HG02763 (cell line): ENCODE measurements around the gene CAPN11.
"Not testable (repeated sequence)": the region's sequence is repeated elsewhere in the genome, so short reads cannot be mapped to it uniquely, and the experiment has no call there.

Experiments
- ATAC-seq: cut with Tn5 transposase; IDR thresholded peaks from one replicate; pipeline ENCODE4 v1.9.1; 2021; ENCODE audit warnings: mild to moderate bottlenecking, moderate library complexity; ENCODE audit not compliant: unreplicated experiment

The CAPN11 gene

GRCh38 chr6:44129841-44130322 lies 28.7 kb upstream of the CAPN11 start:
- ATAC-seq: no peak

GRCh38 chr6:44131892-44132291 lies 26.7 kb upstream of the CAPN11 start:
- ATAC-seq: no peak

- no peak for ATAC-seq
Measured at GRCh38 chr6:44132476-44132875, 26.1 kb upstream of the CAPN11 start.

DNA sequence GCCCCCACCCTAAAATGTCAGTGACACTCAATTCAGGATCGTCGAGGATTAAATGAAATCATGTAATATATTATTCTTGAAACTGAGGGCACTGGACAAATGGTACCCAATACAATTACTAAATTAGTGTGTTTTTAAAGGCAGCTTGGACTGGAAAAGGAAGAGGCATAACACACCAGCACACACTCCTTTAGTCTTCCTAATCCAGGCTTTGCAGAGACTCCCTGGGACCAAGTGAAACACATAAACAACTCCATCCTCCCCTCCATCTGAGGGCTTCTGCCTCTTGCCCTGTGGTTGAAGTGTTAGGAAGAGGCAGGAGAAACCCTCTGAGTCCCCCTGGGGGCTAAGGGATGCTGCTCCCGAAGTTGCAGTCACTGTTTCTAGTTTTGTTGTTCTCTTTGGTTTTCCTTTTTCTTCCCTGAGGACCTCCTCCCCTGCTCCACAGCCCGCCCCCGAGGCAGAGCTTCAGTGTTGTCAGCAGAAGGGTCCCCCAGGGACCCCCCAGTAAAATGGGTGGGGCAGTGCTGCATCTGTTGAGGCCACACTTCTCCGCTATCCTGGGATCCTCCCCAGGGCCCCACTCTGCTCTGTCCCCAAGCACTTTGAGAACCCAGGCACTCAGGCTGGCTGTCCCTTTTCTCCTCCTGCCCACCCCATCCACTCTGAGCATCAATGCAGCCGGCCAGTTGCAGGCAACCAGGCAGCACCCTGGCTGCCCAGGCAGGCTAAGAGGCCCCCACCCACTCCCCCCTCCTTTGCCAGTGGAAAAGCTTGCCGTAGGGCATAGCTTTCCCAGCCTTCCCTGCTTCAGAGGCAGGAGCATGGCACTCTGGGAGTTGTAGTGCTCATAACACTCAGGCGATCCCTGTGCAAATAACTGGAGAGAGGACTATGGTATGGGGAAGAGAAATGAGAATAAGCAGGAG lies 25.4 kb upstream of the CAPN11 start:
- ATAC-seq: no peak

- no peak for ATAC-seq
Measured at GRCh38 chr6:44133981-44134711, 24.5 kb upstream of the CAPN11 start.

DNA sequence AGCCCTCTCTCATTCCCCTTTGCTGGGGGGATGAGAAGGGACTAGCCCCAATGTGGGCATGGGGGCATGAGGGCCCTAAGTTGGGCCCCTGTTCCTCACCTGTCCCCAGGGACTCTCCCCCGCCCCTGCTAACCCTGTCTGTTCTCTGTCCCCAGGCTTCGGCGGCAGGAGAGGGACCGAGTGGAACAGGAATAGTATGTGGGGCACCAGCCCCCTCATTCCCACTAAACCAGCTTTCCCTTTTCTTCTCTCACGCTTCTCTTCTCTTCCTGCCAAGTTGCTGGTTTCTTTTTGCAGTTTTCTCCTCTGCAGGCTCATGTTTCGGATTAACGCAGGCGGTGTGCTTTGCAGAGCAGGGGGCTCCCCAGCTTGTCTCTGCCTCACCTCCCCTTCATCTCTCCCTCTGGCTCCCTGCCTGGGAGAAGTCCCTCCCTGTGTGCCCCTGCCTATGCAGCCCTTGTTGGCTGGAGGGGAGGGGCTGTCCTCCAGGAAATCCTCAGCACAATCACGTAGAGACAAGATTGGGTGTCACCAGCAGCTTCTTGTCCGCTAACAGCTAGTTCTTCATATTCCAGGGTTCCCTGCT lies 23.4 kb upstream of the CAPN11 start:
- ATAC-seq: no peak

DNA sequence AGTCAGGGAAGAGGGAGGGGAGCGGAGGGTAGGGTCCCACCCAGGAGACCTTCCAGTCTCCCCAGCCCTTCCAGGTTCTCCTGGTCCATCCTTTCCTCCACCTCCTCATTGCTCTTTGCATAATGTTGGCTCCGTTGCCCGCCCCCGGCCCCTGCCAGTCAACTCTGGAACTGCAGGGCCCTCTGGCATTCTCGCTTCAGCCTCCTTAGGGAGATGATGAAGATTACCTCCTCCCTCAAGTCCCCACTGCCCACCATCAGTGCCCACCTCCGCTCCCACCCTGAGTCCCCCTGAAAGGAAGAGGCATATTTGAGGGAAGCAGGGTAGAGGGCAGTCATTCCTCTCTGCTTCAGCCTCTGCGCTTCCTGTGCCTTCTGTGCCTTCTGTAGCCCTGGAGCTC lies 22.7 kb upstream of the CAPN11 start:
- ATAC-seq: no peak

DNA sequence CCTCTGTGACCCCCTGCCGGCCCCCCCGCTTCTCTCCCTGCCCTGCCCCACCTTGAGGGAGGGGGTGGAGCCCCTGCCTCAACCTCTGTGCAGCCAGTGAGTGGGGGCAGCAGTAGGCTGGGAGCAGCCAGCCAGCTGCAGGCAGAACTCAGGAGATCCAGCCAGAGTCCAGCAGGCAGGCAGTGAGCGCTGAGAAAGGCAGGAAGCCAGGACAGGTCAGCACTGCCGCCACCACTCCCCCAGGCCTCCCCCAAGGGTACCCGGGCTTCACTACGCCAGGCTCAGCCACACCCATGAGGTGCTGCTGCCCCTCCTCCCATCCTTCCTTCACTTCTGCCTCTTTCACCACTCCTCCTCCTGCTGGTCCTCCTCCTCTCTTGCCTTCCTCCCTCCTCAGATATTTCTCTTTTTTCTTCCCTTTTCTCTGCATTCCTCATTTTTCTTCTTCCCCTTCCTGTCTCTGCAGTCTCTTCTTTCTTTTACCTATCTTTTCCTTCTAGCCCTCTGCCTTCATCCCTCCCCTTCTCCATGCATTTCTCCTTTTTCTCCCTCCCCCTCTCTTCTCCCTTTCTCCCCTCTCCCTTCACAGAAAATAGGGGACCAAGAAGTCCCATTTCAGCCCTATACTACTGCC lies 19.8 kb upstream of the CAPN11 start:
- ATAC-seq: no peak

- no peak for ATAC-seq
Measured at GRCh38 chr6:44139351-44139743, 19.3 kb upstream of the CAPN11 start.

DNA sequence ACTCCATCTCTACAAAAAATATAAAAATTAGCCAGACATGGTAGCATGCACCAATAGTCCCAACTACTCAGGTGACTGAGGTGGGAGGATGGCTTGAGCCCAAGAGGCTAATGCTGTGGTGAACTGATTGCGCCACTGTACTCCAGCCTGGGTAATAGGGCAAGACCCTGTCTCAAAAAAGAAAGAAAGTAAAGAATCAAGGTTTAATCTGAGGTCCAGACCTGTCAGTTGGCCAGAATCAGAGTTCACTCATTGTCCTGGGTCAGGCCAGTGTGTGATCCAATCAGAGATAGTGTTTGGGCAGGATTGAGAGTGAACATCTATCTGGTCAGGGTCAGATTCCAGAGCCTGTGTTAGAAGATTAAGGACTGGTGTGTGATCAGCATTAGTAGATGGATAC lies 15.8 kb upstream of the CAPN11 start:
- ATAC-seq: no peak

- no peak for ATAC-seq
Measured at GRCh38 chr6:44143731-44144130, 14.9 kb upstream of the CAPN11 start.

DNA sequence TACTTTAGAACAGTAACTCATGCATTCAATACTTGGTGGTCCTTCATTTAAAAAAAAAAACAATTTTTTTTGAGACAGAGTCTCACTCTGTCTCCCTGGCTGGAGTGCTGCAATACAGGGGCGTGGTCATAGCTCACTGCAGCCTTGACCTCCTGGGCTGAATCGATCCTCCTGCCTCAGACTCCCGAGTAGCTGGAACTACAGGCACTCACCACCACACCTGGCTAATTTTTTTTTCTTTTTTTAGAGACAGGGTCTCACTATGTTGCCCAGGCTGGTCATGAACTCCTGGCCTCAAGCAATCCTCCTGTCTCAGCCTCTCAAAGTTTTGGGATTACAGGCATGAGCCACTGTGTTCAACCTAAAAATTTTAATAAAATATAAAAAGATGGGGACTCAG lies 14.1 kb upstream of the CAPN11 start:
- not testable (repeated sequence) for ATAC-seq

GRCh38 chr6:44145839-44146238 lies 12.8 kb upstream of the CAPN11 start:
- no peak for ATAC-seq

DNA sequence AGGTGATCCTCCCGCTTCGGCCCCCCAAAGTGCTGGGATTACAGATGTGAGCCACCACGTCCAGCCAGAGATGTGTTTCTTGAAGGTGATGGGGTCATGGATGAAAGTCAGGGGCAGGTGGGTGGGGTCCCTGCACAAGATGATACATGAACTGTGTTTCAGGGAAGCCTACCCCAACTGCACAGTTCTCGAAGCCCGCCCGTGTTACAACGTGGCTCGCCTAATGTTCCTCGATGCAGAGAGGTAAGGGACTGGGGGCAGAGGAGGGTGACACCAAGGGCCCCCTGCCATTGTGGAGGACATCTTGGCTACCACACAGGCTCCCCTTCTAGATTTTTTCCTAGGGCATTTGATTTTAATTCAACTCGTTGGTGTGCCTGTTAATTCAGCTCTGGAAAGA lies 11.9 kb upstream of the CAPN11 start:
- no peak for ATAC-seq

DNA sequence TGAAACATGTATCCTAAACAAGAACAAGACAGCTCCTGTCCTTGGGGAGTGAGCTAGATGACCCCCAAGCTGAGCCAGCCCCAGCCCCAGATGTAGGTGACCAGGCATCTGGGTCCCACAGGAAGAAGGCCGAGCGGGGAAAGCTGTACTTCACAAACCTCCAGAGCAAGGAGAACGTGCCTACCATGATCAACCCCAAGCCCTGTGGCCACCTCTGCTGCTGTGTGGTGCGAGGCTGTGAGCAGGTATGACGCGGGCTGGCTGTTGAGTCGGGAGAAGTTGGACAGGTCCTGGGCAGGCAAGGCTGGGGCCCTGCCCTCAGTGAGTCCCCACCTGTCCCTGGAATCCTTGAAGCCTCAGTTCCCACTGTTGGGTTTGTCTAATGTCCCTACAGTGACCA lies 11.4 kb upstream of the CAPN11 start:
- no peak for ATAC-seq

GRCh38 chr6:44148306-44148705 lies 10.3 kb upstream of the CAPN11 start:
- no peak for ATAC-seq

DNA sequence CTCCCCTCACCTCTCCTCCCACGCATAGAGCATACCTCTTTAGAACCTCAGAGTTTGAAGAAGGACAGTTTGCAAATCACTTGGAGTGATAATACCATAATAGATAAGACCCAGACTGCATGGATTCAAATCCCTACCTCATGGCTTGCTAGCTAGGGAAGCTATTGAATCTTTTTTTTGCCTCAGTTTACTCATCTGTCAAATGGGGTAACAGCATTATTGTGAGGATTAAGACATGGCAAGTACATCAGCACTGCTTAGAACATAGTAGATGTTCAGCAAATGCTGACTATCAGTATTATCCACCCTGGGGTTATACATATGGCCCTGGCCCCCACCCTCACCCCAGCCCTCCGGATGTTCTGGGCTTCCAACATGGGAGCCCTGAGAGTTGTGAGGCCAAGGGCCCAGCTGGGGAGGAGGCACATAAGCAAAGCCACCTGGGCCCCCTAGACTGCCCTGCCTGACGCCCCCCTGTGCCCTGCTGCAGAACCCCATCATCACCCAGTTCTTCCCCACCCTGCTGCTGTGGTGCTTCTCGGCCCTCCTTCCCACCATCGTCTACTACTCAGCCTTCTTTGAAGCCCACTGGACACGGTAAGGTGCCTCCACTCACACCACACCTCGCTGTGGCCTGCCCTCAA lies 9.1 kb upstream of the CAPN11 start:
- no peak for ATAC-seq

DNA sequence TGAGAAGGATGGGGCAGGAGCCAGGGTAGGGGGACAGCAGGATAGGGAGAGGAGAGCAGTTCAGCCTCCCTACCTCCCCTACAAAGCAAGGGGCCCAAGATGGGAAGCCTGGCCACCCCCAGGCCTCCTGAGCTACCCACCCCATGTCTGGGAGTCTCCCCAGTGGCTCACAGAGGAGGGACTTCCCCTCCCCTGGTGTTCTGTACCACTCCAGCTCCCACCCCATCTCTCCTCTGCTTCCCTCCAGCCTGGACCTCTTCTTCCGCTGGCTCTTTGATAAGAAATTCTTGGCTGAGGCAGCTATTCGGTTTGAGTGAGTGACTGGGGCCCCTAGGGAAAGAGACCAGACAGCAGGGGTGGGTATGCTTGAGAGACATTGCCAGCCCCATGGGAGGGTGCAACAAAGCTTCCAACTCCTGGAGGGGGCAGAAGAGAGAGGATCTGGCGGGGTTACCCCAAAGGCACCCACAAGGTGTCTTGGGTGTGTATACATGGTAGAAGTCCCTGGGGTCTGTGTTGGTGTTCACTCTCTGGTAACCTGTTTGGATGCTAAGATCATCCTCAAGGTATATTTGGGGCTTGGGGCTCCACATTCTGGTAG lies 8.2 kb upstream of the CAPN11 start:
- ATAC-seq: no peak

- peak; percentile 54 for ATAC-seq
Measured at GRCh38 chr6:44151348-44152108, 7.1 kb upstream of the CAPN11 start.

- ATAC-seq: no peak
Measured at GRCh38 chr6:44152109-44152461, 6.5 kb upstream of the CAPN11 start.
